ENCODE measurements around the gene POLN.
A peak's percentile ranks its signal among the peaks of the same experiment; 100 is the strongest.

POLN gene

GRCh38 chr4:2075987-2076907 lies 165.7 kb downstream of the POLN start:
- H3K36me3 Mint-ChIP-seq (ENCODE audit: low read depth), result no peaks in the 10 kb centered on the region
- H3K9me3 Mint-ChIP-seq, result no peaks in the 10 kb centered on the region
- peaks cover 5% of the 10 kb centered on the region for H3K4me1 Mint-ChIP-seq
- H3K4me3 Mint-ChIP-seq, result no peak overlapping the region
- H3K27ac Mint-ChIP-seq, result peak overlapping the region in 2 of 3 experiments; percentile 1 to 15
- TF ChIP-seq CTCF (IDR thresholded peaks at IDR 0.05; ENCODE audit: unreplicated experiment in 3 of 3), result no peak
- no peaks in the 10 kb centered on the region for H3K27me3 Mint-ChIP-seq (ENCODE audit: low read depth)

DNA sequence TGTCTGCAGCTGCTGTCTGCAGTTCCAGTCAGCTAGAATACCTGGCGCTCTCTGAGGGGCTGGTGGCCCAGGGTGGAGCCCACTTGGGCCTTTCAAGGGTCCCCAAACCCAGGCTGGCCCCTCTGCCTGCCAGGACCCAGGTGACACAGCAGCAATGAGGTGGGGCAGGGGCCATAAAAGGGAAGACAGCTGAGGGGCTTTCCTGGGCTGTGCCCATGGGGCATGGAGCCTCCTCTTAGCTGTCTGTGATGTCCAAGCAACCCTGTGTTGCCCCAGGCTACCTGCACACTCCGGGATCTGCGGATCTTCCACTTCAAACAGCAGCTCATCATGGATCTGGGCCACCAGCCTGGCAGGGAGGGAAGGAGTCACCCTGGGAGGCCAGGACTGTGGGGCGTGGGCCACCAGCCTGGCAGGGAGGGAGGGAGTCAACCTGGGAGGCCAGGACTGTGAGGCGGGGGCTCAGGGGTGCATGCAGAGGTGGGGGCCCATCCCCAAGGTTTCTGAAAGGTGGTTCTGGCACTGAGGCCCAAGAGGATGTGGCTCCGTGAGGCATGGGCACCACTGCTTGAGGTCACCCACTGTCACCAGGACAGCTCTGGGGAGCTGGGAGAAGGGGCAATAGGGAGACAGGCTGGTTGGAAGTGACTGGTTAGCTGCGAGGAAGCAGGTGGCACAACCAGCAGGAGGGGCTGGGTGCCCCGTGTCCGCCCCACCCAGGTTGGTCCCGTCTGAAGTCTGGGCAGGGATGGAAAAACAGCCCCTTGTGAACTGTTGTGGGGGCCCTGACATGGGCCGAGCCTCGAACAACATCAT lies 166.5 kb downstream of the POLN start:
- H3K27me3 Mint-ChIP-seq (ENCODE audit: low read depth), result no peaks in the 10 kb centered on the region
- no peak for TF ChIP-seq CTCF (IDR thresholded peaks at IDR 0.05; ENCODE audit: unreplicated experiment in 3 of 3)
- H3K36me3 Mint-ChIP-seq (ENCODE audit: low read depth), result no peaks in the 10 kb centered on the region
- no peaks in the 10 kb centered on the region for H3K9me3 Mint-ChIP-seq
- H3K4me3 Mint-ChIP-seq, result no peak overlapping the region
- peaks cover 5% of the 10 kb centered on the region for H3K4me1 Mint-ChIP-seq
- H3K27ac Mint-ChIP-seq, result no peak overlapping the region

- Mint-ChIP-seq H3K36me3 (ENCODE audit: low read depth) (no peaks in the 10 kb centered on the region), H3K9me3 (no peaks in the 10 kb centered on the region), H3K27me3 (ENCODE audit: low read depth) (no peaks in the 10 kb centered on the region), H3K27ac (no peak overlapping the region), H3K4me1 (peaks cover 5% of the 10 kb centered on the region), H3K4me3 (no peak overlapping the region)
- no peak for TF ChIP-seq CTCF (IDR thresholded peaks at IDR 0.05; ENCODE audit: unreplicated experiment in 3 of 3)
These were observed 167.3 kb downstream of the POLN start for GRCh38 chr4:2074588-2074987.

DNA sequence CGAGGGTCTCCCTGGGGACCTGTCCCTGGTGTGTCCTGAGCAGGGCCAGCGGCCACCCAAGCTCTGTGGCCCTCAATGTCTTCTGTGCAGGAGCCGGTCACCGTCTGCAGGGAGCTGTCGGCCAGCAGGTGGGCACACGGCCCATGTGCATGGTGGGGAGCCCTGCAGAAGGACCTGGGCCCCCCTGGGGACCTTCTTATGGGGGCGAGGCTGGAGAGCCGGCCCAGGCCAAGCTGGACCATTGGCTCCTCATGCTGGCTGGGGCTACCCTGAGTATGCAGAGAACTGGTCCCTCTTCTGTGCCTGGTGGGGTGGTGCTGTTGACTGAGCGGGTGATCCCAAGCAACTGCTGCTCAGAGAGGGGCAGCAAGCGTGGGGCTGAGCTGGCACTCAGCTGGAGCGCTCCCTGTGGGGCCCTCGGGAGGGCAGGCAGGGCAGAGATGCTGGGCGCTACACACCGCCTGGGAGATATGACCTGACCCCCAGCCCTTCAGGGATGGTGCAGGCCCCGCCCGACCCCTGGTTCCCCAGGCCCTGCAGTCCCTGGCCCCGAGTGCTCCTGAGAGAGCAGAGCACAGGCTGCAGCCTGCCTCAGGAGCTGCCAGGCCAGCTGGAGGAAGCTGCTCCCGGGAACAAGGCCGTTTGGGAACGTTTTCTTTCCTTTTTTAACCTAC lies 168.0 kb downstream of the POLN start:
- H3K4me1 Mint-ChIP-seq, result peaks cover 5% of the 10 kb centered on the region
- H3K4me3 Mint-ChIP-seq, result no peak overlapping the region
- H3K27ac Mint-ChIP-seq, result no peak overlapping the region
- TF ChIP-seq CTCF (IDR thresholded peaks at IDR 0.05; ENCODE audit: unreplicated experiment in 3 of 3), result no peak
- H3K36me3 Mint-ChIP-seq (ENCODE audit: low read depth), result no peaks in the 10 kb centered on the region
- no peaks in the 10 kb centered on the region for H3K27me3 Mint-ChIP-seq (ENCODE audit: low read depth)
- no peaks in the 10 kb centered on the region for H3K9me3 Mint-ChIP-seq

GRCh38 chr4:2072971-2073807 lies 168.7 kb downstream of the POLN start:
- TF ChIP-seq CTCF (IDR thresholded peaks at IDR 0.05; ENCODE audit: unreplicated experiment in 3 of 3), result no peak
- Mint-ChIP-seq H3K27me3 (ENCODE audit: low read depth) (peaks cover 3% of the 10 kb centered on the region), H3K27ac (peak overlapping the region in 1 of 3 experiments; percentile 46)

More at GRCh38 chr4:2072971-2073807, 168.7 kb downstream of the POLN start:
- Mint-ChIP-seq H3K36me3 (ENCODE audit: low read depth) (no peaks in the 10 kb centered on the region), H3K4me1 (peaks cover 8% of the 10 kb centered on the region), H3K4me3 (no peak overlapping the region), H3K9me3 (no peaks in the 10 kb centered on the region)

Data from nephron (organoid).